Placental pericyte (primary cell): ENCODE results near the gene PPM1L. TPM values are rescaled to one million over a fixed set of nuclear protein-coding genes. Genes with fewer than 3 reads are reported as not detected.

Experiments used
- total RNA-seq: library from RNA; depleted of rRNA; stranded (reverse); fragments of >200 nt; gene quantifications from 2 replicates; pipeline ENCODE4 v1.2.3, GENCODE V29; 2012

Gene PPM1L
- total RNA-seq: 0.66 and 2.7 TPM in 2 replicates

DNA sequence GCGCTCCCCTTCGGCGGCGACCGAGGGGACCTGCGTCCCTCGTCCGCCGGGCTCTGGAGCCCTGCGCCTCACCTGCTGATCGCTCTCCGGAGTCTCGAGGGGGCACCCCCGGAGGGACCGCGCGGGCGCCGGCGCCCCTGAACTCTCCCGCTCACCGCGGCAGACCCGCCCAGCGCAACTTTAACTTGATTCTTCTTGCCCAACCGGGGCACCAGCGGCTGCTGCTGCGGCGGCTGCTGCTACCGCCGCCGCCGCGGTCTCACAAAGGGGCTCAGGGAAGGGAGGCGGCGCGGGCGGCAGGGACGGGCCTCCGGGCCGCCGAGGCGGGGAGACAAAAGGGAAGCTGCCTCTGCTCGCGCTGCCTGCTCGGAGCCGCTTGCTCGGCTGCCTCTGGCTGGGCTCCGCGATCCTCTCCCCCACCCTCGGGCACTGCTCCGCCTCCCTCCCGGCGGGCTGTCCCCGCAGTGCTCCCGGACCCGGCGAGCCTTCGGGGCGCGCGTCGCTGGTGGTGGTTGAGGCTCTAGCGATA is at the start of gene PPM1L:
PPM1L (plus strand) TSS at position 456 of the 529 bp plus-strand sequence.

DNA sequence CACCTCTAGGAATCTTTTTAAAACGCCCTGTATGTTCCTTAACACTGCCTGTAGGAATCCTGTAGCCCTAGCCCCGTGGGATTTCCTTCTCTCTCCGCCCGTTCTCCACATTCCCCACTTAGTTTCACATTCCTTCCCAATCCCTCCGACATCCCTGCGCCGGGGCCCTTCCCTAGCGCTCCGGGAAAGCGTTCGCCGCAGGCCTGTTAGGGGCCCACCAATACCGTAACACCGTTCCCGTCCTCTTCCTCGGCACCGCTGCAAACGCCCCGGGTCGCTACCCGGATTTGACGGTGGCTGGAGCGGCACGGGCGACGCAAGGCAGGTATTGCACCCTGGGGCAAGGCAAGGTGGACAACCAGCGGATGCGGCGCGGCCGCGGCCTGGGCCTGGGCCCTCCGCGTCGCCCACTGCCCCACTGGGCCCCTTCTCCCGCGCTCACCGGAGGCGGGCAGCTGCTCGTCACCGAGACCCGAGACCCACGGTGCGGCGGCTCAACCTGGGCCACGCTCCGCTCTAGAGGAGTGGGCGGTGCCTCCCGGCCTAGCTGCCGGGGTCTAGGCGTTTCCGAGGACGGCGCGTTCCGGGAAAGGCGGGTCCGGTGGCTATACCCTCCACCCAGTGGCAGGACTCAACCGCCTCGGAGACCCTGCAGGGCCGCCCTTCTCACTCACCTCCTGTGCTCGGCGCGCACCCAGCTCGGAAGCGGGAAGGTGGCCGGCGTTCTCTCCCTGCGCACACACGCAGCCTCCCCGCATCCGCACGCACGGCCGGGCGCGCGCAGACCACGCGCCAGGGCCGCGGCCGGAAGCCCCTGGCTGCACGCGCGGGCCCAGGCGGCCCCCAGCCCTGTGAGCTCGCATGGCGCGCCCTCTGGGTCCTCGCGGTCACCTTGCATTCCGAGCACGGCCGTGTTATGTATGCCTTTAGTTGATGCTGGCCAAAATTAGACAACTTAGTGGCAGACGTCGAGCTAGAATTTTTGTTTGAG is 348.8 kb downstream of the PPM1L start, which contains the start of gene B3GALNT1:
B3GALNT1 (minus strand) TSS at position 789 of the 991 bp plus-strand sequence. CDS start 18,595 bp downstream, outside the sequence.

Other genes starting within 250 kb of the PPM1L start
- gene KPNA4, start 190.7 kb upstream of the PPM1L start, total RNA-seq: 37.0 and 66.0 TPM in 2 replicates
- gene ARL14, start 79.1 kb upstream of the PPM1L start, total RNA-seq: 0.14 TPM in 1 of 2 replicates, not detected in the other